Skeletal muscle satellite cell (primary cell): ENCODE measurements around the gene ETFB.

Experiments used
- H3K27me3 ChIP-seq: 2 replicates; pipeline ENCODE4 v1.7.0; 2013; ENCODE audit warnings: low read length; ENCODE audit not compliant: control insufficient read depth, insufficient read depth
- H3K36me3 ChIP-seq: 2 replicates; pipeline ENCODE4 v1.7.0; 2013; ENCODE audit warnings: mild to moderate bottlenecking, control low read depth, low read length; ENCODE audit not compliant: insufficient read depth
- H3K4me1 ChIP-seq: 2 replicates; pipeline ENCODE4 v1.7.0; 2013; ENCODE audit warnings: low read length; ENCODE audit not compliant: control insufficient read depth, insufficient read depth
- H3K4me2 ChIP-seq: 2 replicates; pipeline ENCODE4 v1.7.0; 2013; ENCODE audit warnings: mild to moderate bottlenecking, low read length
- H3K4me3 ChIP-seq: 2 replicates; pipeline ENCODE4 v1.7.0; 2013; ENCODE audit warnings: low read length
- H3K9ac ChIP-seq: 2 replicates; pipeline ENCODE4 v1.7.0; 2013; ENCODE audit warnings: mild to moderate bottlenecking, low read depth, low read length, moderate library complexity
- H3K9me3 ChIP-seq: replicated peaks from 2 replicates; pipeline ENCODE4 v1.7.0; 2013; ENCODE audit warnings: mild to moderate bottlenecking, control low read depth, low read length

The ETFB gene

GRCh38 chr19:51371186-51371690 lies 5.0 kb upstream of the ETFB start:
- H3K4me2 ChIP-seq: no peak overlapping the region
- H3K36me3 ChIP-seq: no peaks in the 10 kb centered on the region
- no peaks in the 10 kb centered on the region for H3K27me3 ChIP-seq
- H3K4me3 ChIP-seq: no peak overlapping the region
- peaks cover 13% of the 10 kb centered on the region for H3K4me1 ChIP-seq
- no peak overlapping the region for H3K9ac ChIP-seq
- H3K9me3 ChIP-seq: no peaks in the 10 kb centered on the region

- Histone ChIP-seq H3K4me1 (peaks cover 16% of the 10 kb centered on the region), H3K4me3 (no peak overlapping the region)
Measured at GRCh38 chr19:51370230-51370629, 4.0 kb upstream of the ETFB start.

GRCh38 chr19:51368366-51369282 lies 2.4 kb upstream of the ETFB start, which contains the start of gene CLDND2:
CLDND2 (minus strand) TSS chr19:51369003; CDS start chr19:51368577, 426 bp downstream.
- Histone ChIP-seq H3K4me1 (peaks cover 27% of the 10 kb centered on the region), H3K27me3 (no peaks in the 10 kb centered on the region), H3K36me3 (no peaks in the 10 kb centered on the region), H3K9ac (peak within 1 kb of the TSS; percentile 87), H3K9me3 (no peaks in the 10 kb centered on the region), H3K4me3 (peak within 1 kb of the TSS; percentile 96), H3K4me2 (peak within 1 kb of the TSS; percentile 92)

More at GRCh38 chr19:51370230-51370629, 4.0 kb upstream of the ETFB start:
- no peaks in the 10 kb centered on the region for H3K9me3 ChIP-seq
- H3K27me3 ChIP-seq: no peaks in the 10 kb centered on the region
- no peaks in the 10 kb centered on the region for H3K36me3 ChIP-seq
- no peak overlapping the region for H3K4me2 ChIP-seq
- H3K9ac ChIP-seq: no peak overlapping the region

GRCh38 chr19:51367565-51368365 lies 1.6 kb upstream of the ETFB start:
- peak overlapping the region; percentile 92 for H3K4me2 ChIP-seq
- peak overlapping the region; percentile 96 for H3K4me3 ChIP-seq
- H3K4me1 ChIP-seq: peaks cover 31% of the 10 kb centered on the region
- peak overlapping the region; percentile 87 for H3K9ac ChIP-seq
- H3K27me3 ChIP-seq: no peaks in the 10 kb centered on the region
- H3K36me3 ChIP-seq: no peaks in the 10 kb centered on the region
- H3K9me3 ChIP-seq: no peaks in the 10 kb centered on the region

- peak overlapping the region; percentile 92 for H3K4me2 ChIP-seq
- H3K4me3 ChIP-seq: peak overlapping the region; percentile 92
- H3K9me3 ChIP-seq: no peaks in the 10 kb centered on the region
- H3K27me3 ChIP-seq: no peaks in the 10 kb centered on the region
- no peaks in the 10 kb centered on the region for H3K36me3 ChIP-seq
- peak overlapping the region; percentile 72 for H3K9ac ChIP-seq
- peaks cover 36% of the 10 kb centered on the region for H3K4me1 ChIP-seq
Measured at GRCh38 chr19:51367255-51367564, 1.0 kb upstream of the ETFB start.

GRCh38 chr19:51366389-51367254 lies 434 bp upstream of the ETFB start:
- H3K4me1 ChIP-seq: peaks cover 36% of the 10 kb centered on the region
- H3K4me3 ChIP-seq: peak overlapping the region; percentile 92
- peak overlapping the region; percentile 96 for H3K9ac ChIP-seq
- H3K9me3 ChIP-seq: no peaks in the 10 kb centered on the region
- no peaks in the 10 kb centered on the region for H3K36me3 ChIP-seq
- peak overlapping the region; percentile 98 for H3K4me2 ChIP-seq
- H3K27me3 ChIP-seq: no peaks in the 10 kb centered on the region

- H3K4me2 ChIP-seq: peak overlapping the region; percentile 98
- H3K4me1 ChIP-seq: peaks cover 36% of the 10 kb centered on the region
- no peaks in the 10 kb centered on the region for H3K9me3 ChIP-seq
- H3K9ac ChIP-seq: peak overlapping the region; percentile 96
- H3K36me3 ChIP-seq: no peaks in the 10 kb centered on the region
- peak overlapping the region; percentile 92 for H3K4me3 ChIP-seq
- H3K27me3 ChIP-seq: no peaks in the 10 kb centered on the region
Measured at GRCh38 chr19:51365211-51365964, 800 bp downstream of the ETFB start.

- no peak overlapping the region for H3K4me3 ChIP-seq
- peak overlapping the region; percentile 12 for H3K4me2 ChIP-seq
- no peak overlapping the region for H3K9ac ChIP-seq
- H3K9me3 ChIP-seq: no peaks in the 10 kb centered on the region
- peaks cover 43% of the 10 kb centered on the region for H3K4me1 ChIP-seq
- no peaks in the 10 kb centered on the region for H3K27me3 ChIP-seq
- no peaks in the 10 kb centered on the region for H3K36me3 ChIP-seq
Measured at GRCh38 chr19:51364200-51365106, 1.7 kb downstream of the ETFB start.

GRCh38 chr19:51361239-51361638 lies 4.9 kb downstream of the ETFB start:
- no peak overlapping the region for H3K4me2 ChIP-seq
- H3K27me3 ChIP-seq: no peaks in the 10 kb centered on the region
- H3K4me3 ChIP-seq: no peak overlapping the region
- peaks cover 37% of the 10 kb centered on the region for H3K4me1 ChIP-seq
- H3K9ac ChIP-seq: no peak overlapping the region
- H3K36me3 ChIP-seq: no peaks in the 10 kb centered on the region
- H3K9me3 ChIP-seq: no peaks in the 10 kb centered on the region

GRCh38 chr19:51359294-51359693 lies 6.9 kb downstream of the ETFB start:
- H3K9me3 ChIP-seq: no peaks in the 10 kb centered on the region
- no peaks in the 10 kb centered on the region for H3K36me3 ChIP-seq
- no peak overlapping the region for H3K9ac ChIP-seq
- H3K4me2 ChIP-seq: peak overlapping the region; percentile 40
- H3K27me3 ChIP-seq: no peaks in the 10 kb centered on the region
- H3K4me1 ChIP-seq: peaks cover 28% of the 10 kb centered on the region
- no peak overlapping the region for H3K4me3 ChIP-seq
